ENCODE measurements around the gene ATP6V0E2.
"Not testable (repeated sequence)": the region's sequence is repeated elsewhere in the genome, so short reads cannot be mapped to it uniquely, and the experiment has no call there.

The ATP6V0E2 gene

GRCh38 chr7:149873074-149873969, at the start of gene ATP6V0E2:
Gene ATP6V0E2, plus strand, starts transcription at chr7:149873969. Its CDS starts 97 bp downstream, at chr7:149874066.
- peak; percentile 88 for DNase-seq

- DNase-seq: no peak
These were observed 49.4 kb upstream of the ATP6V0E2 start for GRCh38 chr7:149824301-149824741.

GRCh38 chr7:149824748-149825566, 48.8 kb upstream of the ATP6V0E2 start:
- no peak for DNase-seq

- no peak for DNase-seq
These were observed 48.0 kb upstream of the ATP6V0E2 start for GRCh38 chr7:149825567-149826343.

- DNase-seq: no peak
These were observed 47.3 kb upstream of the ATP6V0E2 start for GRCh38 chr7:149826344-149827088.

- no peak for DNase-seq
These were observed 46.4 kb upstream of the ATP6V0E2 start for GRCh38 chr7:149827089-149827981.

GRCh38 chr7:149828357-149829309, 45.1 kb upstream of the ATP6V0E2 start:
- DNase-seq: no peak

GRCh38 chr7:149830527-149830926, 43.2 kb upstream of the ATP6V0E2 start:
- DNase-seq: not testable (repeated sequence)

- DNase-seq: no peak
These were observed 42.6 kb upstream of the ATP6V0E2 start for GRCh38 chr7:149830997-149831740.

GRCh38 chr7:149831741-149832219, 42.0 kb upstream of the ATP6V0E2 start:
- DNase-seq: no peak

GRCh38 chr7:149832332-149833041, 41.3 kb upstream of the ATP6V0E2 start:
- DNase-seq: no peak

GRCh38 chr7:149833495-149834130, 40.2 kb upstream of the ATP6V0E2 start:
- DNase-seq: no peak

- no peak for DNase-seq
These were observed 39.2 kb upstream of the ATP6V0E2 start for GRCh38 chr7:149834601-149835000.

- DNase-seq: no peak
These were observed 37.3 kb upstream of the ATP6V0E2 start for GRCh38 chr7:149836434-149836833.

GRCh38 chr7:149837564-149838223, 36.1 kb upstream of the ATP6V0E2 start:
- no peak for DNase-seq

- DNase-seq: peak; percentile 92
These were observed 35.4 kb upstream of the ATP6V0E2 start, which contains the start of gene ZNF862 for GRCh38 chr7:149838224-149838991. Gene ZNF862, plus strand, starts transcription at chr7:149838375. Its CDS starts 237 bp downstream, at chr7:149838612.

Measured in DMS79 (cell line).